ENCODE data around the gene ANKRD63.

The ANKRD63 gene

GRCh38 chr15:40279437-40280141, 3.3 kb downstream of the ANKRD63 start:
- DNase-seq (ENCODE audit: low read depth, low spot score), result peak; percentile 42

DNA sequence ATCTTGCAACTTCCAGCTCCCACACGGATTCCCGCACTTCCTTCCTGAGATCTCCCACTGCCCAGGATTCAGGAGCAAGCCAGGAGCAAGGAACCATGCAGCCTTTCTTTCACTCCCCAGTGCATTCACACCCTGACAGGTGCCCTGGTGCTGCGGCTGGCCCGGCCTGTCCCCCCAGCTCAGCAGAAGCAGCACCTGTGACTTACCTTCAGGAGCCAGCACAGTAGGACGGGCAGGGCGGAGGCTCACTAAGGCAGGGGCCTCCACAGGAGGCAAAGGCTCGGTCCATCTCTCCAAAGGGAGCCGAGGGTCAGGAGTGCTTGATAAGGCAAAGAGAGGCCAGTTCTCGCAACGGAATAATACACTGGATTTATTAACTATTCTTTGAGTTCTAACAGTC, 4.8 kb downstream of the ANKRD63 start:
- DNase-seq (ENCODE audit: low read depth, low spot score), result no peak

GRCh38 chr15:40277471-40277870, 5.4 kb downstream of the ANKRD63 start:
- DNase-seq (ENCODE audit: low read depth, low spot score), result no peak

DNA sequence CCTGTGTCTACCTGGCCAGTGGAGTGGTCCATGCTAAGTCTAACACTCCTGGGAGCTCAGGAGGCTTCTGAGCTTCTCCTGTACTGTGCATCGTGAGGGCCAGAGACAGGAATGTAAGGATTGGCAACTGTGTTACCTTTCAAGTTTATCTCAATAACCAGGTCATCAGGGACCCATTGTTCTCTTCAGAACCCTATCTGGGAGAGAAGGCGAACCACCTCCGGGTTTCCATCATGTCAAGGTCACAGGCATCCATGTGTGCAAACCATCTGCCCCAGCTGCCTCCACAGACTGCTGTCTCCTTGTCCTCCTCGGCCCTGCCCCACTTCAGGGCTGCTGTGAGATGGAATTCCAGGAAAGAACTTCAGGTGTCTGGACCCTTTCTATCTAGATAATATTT, 5.9 kb downstream of the ANKRD63 start:
- no peak for DNase-seq (ENCODE audit: low read depth, low spot score)

DNA sequence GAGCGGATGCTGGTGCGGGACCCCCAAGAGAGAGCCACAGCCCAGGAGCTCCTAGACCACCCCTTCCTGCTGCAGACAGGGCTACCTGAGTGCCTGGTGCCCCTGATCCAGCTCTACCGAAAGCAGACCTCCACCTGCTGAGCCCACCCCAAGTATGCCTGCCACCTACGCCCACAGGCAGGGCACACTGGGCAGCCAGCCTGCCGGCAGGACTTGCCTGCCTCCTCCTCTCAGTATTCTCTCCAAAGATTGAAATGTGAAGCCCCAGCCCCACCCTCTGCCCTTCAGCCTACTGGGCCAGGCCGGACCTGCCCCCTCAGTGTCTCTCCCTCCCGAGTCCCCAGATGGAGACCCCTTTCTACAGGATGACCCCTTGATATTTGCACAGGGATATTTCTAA, 6.9 kb downstream of the ANKRD63 start:
- no peak for DNase-seq (ENCODE audit: low read depth, low spot score)

DNA sequence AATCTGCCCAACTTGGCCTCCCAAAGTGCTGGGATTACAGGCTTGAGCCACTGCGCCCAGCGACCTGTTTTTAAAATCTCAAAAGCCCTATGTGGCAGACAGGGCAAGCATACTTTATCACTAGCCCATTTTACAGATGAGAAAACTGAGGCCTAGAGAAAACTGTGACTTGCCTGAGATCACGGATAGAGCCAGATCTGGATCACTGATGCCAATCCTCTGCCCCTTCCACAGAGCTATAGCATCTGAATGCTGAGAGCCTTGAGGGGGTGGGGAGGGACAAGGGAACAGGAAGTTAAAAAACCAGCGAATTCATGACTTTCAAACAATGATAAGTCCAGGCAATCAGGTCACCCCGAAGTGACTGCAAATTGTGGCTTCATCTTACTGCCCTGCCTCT, 7.3 kb downstream of the ANKRD63 start:
- no peak for DNase-seq (ENCODE audit: low read depth, low spot score)

DNA sequence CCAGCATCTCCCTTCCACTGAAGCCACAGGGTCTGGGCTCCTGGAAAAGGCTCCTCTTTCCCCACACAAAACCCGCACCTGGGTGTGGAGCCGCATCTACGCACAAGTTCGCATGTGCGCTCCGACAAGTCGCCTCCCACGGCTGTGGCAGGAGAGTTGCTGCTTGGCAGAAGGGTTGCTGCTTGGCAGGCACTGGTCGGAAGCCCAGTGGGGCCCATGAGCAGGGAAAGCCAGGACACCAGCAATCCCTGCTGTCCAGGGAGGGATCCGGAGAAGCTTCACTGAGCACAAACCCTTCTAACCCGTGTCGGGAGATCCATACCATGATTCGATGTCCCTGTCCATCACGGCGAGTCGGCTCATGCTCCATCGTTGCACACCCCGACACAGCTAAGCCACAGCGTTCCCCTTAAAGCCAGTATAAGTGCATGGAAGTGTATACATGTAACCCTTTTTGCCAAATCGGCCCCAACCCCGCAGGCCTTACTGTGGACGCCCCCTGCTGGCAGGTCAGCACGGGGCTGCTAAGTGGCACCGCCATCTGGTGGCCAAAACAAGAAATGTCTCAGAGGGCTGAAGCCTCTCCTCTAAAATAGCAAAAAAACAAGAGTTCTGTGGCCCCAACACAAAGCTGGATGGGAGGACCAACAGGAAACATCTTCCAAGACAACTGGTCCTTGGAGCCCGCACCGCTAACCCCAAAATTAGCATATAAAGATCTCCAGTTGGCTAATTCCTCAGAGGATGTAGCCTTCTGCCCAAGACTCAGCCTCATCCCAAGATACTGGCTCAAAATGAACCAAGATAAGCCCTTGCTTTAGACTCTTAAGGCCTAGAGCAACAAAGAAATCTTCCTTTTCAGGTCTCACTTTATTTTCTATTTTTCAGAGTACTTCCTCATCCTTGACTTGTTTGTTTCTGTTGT, 8.3 kb downstream of the ANKRD63 start:
- peak; percentile 74 for DNase-seq (ENCODE audit: low read depth, low spot score)

- no peak for DNase-seq (ENCODE audit: low read depth, low spot score)
Measured at GRCh38 chr15:40273428-40273827, 9.4 kb downstream of the ANKRD63 start.

- no peak for DNase-seq (ENCODE audit: low read depth, low spot score)
Measured at GRCh38 chr15:40272485-40273056, 10.3 kb downstream of the ANKRD63 start.

- no peak for DNase-seq (ENCODE audit: low read depth, low spot score)
Measured at GRCh38 chr15:40271685-40272484, 11.0 kb downstream of the ANKRD63 start.

- no peak for DNase-seq (ENCODE audit: low read depth, low spot score)
Measured at GRCh38 chr15:40270246-40270995, 12.4 kb downstream of the ANKRD63 start.

GRCh38 chr15:40269604-40270003, 13.3 kb downstream of the ANKRD63 start:
- DNase-seq (ENCODE audit: low read depth, low spot score), result no peak

DNA sequence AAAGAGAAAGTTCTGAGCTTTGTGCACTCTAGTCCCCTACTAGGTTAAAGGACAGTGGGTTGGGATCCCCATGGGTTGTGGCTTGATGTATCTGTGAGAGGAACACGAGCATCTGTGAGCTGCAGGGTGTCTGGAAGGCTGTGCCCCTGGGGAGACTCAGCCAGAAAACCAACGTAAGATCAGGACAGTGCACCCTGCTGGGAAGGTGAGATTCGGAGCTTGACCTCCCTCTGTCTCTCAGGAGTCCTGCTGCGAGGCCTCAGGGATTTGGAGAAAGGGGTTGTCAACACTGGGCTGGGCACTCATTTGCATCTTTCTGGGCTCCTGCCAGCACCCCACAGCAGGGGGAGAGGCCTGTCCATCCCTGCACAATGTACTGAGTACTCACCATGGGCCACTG, 15.2 kb downstream of the ANKRD63 start:
- DNase-seq (ENCODE audit: low read depth, low spot score), result no peak

- no peak for DNase-seq (ENCODE audit: low read depth, low spot score)
Measured at GRCh38 chr15:40266828-40267304, 16.0 kb downstream of the ANKRD63 start.

DNA sequence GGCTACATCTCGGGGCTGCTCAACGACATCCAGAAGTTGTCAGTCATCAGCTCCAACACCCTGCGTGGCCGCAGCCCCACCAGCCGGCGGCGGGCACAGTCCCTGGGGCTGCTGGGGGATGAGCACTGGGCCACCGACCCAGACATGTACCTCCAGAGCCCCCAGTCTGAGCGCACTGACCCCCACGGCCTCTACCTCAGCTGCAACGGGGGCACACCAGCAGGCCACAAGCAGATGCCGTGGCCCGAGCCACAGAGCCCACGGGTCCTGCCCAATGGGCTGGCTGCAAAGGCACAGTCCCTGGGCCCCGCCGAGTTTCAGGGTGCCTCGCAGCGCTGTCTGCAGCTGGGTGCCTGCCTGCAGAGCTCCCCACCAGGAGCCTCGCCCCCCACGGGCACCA, 17.0 kb downstream of the ANKRD63 start:
- no peak for DNase-seq (ENCODE audit: low read depth, low spot score)

GRCh38 chr15:40265355-40265754, 17.5 kb downstream of the ANKRD63 start:
- DNase-seq (ENCODE audit: low read depth, low spot score), result no peak

DNA sequence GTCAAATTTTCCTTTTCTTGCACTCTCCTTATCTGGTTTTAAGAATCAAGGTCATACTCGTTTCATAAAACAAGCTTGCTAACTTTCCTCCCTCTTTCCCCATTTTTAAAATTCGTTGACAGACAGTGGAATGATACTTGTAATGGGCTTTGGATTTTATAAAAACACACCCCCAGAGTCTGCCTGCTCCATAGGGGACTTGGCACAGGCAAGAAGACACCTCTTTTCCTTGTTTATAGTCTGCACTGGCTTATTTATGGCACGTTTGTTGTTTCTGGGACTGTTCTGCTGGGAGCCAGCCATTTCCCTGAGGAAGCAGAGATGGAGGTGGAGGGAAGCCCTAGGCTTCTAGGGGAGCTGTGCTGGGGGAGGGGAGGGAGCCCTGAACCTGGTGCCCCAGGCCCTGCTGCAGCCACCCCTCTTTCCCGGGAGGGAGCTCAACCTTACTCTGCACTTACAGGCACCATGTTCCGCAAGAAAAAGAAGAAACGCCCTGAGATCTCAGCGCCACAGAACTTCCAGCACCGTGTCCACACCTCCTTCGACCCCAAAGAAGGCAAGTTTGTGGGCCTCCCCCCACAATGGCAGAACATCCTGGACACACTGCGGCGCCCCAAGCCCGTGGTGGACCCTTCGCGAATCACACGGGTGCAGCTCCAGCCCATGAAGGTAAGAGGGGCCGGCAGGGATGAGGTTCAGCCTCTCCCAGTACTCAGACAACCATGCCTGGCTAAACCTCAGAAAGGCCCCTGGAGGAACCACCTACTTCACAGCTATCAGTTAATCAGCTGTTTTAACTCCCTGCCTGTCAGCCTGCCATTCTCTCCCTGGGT, 18.3 kb downstream of the ANKRD63 start:
- no peak for DNase-seq (ENCODE audit: low read depth, low spot score)

- DNase-seq (ENCODE audit: low read depth, low spot score), result no peak
Measured at GRCh38 chr15:40263024-40263754, 19.7 kb downstream of the ANKRD63 start.

- DNase-seq (ENCODE audit: low read depth, low spot score), result no peak
Measured at GRCh38 chr15:40259021-40259420, 23.8 kb downstream of the ANKRD63 start.
